ENCODE measurements around the gene MCM3AP.
"Not testable (repeated sequence)": the region's sequence is repeated elsewhere in the genome, so short reads cannot be mapped to it uniquely, and the experiment has no call there.

The MCM3AP gene

GRCh38 chr21:46322351-46323226, 37.2 kb upstream of the MCM3AP start:
- Histone ChIP-seq H3K9ac (ENCODE audit: low read depth, low read length) (peak overlapping the region; percentile 94), H3K36me3 (ENCODE audit: control insufficient read depth, insufficient read depth, low read length) (peaks cover 8% of the 10 kb centered on the region), H3K27me3 (ENCODE audit: control insufficient read depth, insufficient read depth, low read length) (no peaks in the 10 kb centered on the region), H3K4me3 (ENCODE audit: low read depth, low read length) (peak overlapping the region; percentile 93), H3K4me1 (ENCODE audit: control insufficient read depth, insufficient read depth, low read length) (peaks cover 4% of the 10 kb centered on the region), H3K9me3 (ENCODE audit: control insufficient read depth, insufficient read depth, low read length) (no peaks in the 10 kb centered on the region)

DNA sequence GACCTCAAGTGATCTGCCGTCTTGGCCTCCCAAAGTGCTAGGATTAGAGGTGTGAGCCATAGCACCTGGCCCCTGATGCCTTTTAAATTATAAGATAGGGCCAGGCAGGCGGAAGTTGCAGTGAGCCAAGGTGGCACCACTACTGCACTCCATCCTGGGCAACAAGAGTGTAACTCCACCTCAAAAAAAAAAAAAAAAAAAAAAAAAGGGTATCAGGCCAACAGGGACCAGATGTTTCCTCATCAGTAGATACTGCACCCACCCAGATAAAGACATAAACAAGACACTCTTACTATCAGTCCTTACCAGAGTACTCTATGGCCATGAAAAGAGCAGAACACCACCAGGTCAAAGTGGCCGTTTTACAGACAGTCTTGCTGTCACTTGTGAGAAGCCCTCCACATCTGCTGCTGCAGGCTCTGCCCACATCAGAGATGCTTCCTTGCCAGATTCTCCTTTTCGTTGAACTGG, 35.0 kb upstream of the MCM3AP start:
- Histone ChIP-seq H3K4me1 (ENCODE audit: control insufficient read depth, insufficient read depth, low read length) (peaks cover 8% of the 10 kb centered on the region), H3K4me3 (ENCODE audit: low read depth, low read length) (no peak overlapping the region), H3K27me3 (ENCODE audit: control insufficient read depth, insufficient read depth, low read length) (no peaks in the 10 kb centered on the region), H3K9ac (ENCODE audit: low read depth, low read length) (no peak overlapping the region), H3K9me3 (ENCODE audit: control insufficient read depth, insufficient read depth, low read length) (no peaks in the 10 kb centered on the region), H3K36me3 (ENCODE audit: control insufficient read depth, insufficient read depth, low read length) (peaks cover 11% of the 10 kb centered on the region)

DNA sequence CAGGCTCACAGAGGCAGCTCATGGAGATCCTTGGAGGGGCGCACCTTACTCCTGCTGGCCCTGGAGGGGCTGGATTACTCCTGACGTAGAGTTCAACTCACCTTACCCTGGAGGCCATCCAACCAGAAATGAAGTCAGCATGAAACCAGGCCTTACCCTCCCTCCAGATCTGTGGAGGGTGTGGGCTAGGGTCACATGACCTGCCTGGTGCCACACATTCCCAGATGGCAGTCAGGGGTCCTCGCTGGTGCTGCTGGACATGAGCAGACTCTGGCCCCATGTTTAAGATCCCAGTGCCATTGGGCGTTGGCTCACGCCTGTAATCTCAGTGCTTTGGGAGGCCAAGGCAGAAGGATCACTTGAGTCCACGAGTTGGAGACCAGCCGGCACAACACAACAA, 33.8 kb upstream of the MCM3AP start:
- Histone ChIP-seq H3K4me3 (ENCODE audit: low read depth, low read length) (no peak overlapping the region), H3K27me3 (ENCODE audit: control insufficient read depth, insufficient read depth, low read length) (no peaks in the 10 kb centered on the region), H3K4me1 (ENCODE audit: control insufficient read depth, insufficient read depth, low read length) (peaks cover 8% of the 10 kb centered on the region), H3K9ac (ENCODE audit: low read depth, low read length) (no peak overlapping the region), H3K36me3 (ENCODE audit: control insufficient read depth, insufficient read depth, low read length) (peaks cover 9% of the 10 kb centered on the region), H3K9me3 (ENCODE audit: control insufficient read depth, insufficient read depth, low read length) (no peaks in the 10 kb centered on the region)

DNA sequence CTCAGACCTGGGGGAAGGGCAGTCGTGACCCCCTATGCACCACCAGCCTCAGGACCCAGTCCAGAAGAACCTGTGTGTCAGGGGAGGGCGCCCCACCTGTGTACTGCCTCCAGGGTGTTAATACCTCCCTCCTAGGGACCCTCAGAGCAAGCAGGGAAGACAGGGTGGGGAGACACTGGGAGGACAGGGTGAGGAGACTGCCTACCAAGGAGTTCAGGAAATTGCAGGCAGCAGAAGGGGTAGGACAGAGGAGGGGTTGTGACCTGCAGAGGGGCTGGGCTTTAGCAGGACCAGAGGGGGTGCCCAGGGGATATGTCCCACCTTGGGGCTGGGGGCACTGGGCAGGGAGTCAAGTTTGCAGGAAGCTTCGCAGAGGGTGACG, 33.0 kb upstream of the MCM3AP start:
- H3K36me3 ChIP-seq (ENCODE audit: control insufficient read depth, insufficient read depth, low read length) = peaks cover 7% of the 10 kb centered on the region
- no peaks in the 10 kb centered on the region for H3K9me3 ChIP-seq (ENCODE audit: control insufficient read depth, insufficient read depth, low read length)
- H3K9ac ChIP-seq (ENCODE audit: low read depth, low read length) = no peak overlapping the region
- no peaks in the 10 kb centered on the region for H3K27me3 ChIP-seq (ENCODE audit: control insufficient read depth, insufficient read depth, low read length)
- peaks cover 8% of the 10 kb centered on the region for H3K4me1 ChIP-seq (ENCODE audit: control insufficient read depth, insufficient read depth, low read length)
- no peak overlapping the region for H3K4me3 ChIP-seq (ENCODE audit: low read depth, low read length)

GRCh38 chr21:46317710-46318463, 32.5 kb upstream of the MCM3AP start:
- Histone ChIP-seq H3K9ac (ENCODE audit: low read depth, low read length) (no peak overlapping the region), H3K9me3 (ENCODE audit: control insufficient read depth, insufficient read depth, low read length) (no peaks in the 10 kb centered on the region), H3K36me3 (ENCODE audit: control insufficient read depth, insufficient read depth, low read length) (peaks cover 4% of the 10 kb centered on the region), H3K4me1 (ENCODE audit: control insufficient read depth, insufficient read depth, low read length) (peaks cover 8% of the 10 kb centered on the region), H3K4me3 (ENCODE audit: low read depth, low read length) (peak overlapping the region; percentile 6), H3K27me3 (ENCODE audit: control insufficient read depth, insufficient read depth, low read length) (no peaks in the 10 kb centered on the region)

DNA sequence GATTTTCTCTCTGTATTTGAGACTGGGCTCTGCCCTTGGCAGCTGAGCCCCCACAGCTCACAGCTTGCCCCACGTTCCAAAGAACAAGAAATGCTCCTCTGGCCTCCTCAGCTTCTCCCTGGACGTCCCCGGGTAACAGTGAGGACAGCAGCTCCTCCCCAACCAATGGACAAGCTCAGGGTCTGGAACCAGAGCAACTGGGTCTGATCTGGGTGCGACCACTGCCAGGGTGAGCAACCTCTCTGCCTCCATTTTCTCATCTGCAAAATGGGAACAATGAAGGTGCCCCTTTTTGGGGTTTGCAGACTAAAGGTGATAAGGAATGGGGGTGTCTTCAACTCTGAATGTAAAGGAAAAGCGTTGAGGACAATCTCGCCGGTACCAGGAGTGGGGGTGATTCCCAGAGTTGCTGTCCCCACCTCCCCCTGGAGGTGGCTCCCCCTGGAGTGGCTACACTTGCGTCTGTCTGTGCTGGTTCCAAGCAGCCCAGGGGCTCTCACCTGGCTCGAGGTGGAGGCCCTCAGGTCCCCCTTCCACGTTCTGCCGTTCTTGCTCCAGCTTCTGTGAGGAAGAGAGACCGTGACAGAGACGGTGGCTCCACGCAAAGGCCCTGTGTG, 31.4 kb upstream of the MCM3AP start:
- H3K9me3 ChIP-seq (ENCODE audit: control insufficient read depth, insufficient read depth, low read length) = no peaks in the 10 kb centered on the region
- no peak overlapping the region for H3K9ac ChIP-seq (ENCODE audit: low read depth, low read length)
- H3K36me3 ChIP-seq (ENCODE audit: control insufficient read depth, insufficient read depth, low read length) = peaks cover 4% of the 10 kb centered on the region
- H3K4me1 ChIP-seq (ENCODE audit: control insufficient read depth, insufficient read depth, low read length) = peaks cover 8% of the 10 kb centered on the region
- no peak overlapping the region for H3K4me3 ChIP-seq (ENCODE audit: low read depth, low read length)
- no peaks in the 10 kb centered on the region for H3K27me3 ChIP-seq (ENCODE audit: control insufficient read depth, insufficient read depth, low read length)

- H3K9ac ChIP-seq (ENCODE audit: low read depth, low read length) = no peak overlapping the region
- H3K36me3 ChIP-seq (ENCODE audit: control insufficient read depth, insufficient read depth, low read length) = peaks cover 4% of the 10 kb centered on the region
- H3K4me1 ChIP-seq (ENCODE audit: control insufficient read depth, insufficient read depth, low read length) = peaks cover 6% of the 10 kb centered on the region
- no peaks in the 10 kb centered on the region for H3K27me3 ChIP-seq (ENCODE audit: control insufficient read depth, insufficient read depth, low read length)
- no peaks in the 10 kb centered on the region for H3K9me3 ChIP-seq (ENCODE audit: control insufficient read depth, insufficient read depth, low read length)
- H3K4me3 ChIP-seq (ENCODE audit: low read depth, low read length) = no peak overlapping the region
These were observed 29.1 kb upstream of the MCM3AP start for GRCh38 chr21:46314441-46315020.

DNA sequence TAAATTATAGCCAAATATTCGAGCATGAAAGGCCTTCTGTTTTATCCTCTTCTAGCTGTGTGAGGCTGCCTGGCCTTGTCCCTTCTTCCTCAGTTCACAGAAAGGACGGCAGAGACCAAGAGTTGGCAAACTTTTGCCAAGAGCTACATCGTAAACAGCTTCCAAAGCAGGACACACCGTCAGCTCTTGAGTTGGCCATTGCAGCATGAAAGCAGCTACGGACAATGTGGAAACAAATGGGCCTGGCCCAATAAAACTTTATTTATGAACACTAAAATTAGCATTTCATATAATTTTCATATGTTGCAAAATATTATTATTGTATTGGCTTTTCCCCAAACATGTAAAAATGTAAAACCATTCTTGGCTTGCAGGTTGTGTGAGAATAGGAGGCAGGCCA, 27.5 kb upstream of the MCM3AP start:
- Histone ChIP-seq H3K36me3 (ENCODE audit: control insufficient read depth, insufficient read depth, low read length) (peaks cover 4% of the 10 kb centered on the region), H3K27me3 (ENCODE audit: control insufficient read depth, insufficient read depth, low read length) (no peaks in the 10 kb centered on the region), H3K9me3 (ENCODE audit: control insufficient read depth, insufficient read depth, low read length) (no peaks in the 10 kb centered on the region), H3K4me1 (ENCODE audit: control insufficient read depth, insufficient read depth, low read length) (peaks cover 6% of the 10 kb centered on the region), H3K4me3 (ENCODE audit: low read depth, low read length) (no peak overlapping the region), H3K9ac (ENCODE audit: low read depth, low read length) (no peak overlapping the region)

DNA sequence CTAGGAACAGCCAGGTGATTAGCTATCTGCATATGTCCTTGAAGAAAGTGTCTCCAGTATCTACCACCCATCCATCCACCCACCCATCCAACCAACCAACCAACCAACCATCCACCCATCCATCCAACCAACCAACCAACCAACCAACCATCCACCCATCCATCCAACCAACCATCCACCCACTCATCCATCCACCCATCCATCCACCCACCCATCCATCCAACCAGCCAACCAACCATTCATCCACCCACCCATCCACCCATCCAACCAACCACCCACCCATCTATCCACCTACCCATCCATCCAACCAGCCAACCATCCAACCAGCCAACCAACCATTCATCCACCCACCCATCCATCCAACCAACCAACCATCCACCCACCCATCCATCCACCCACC, 26.2 kb upstream of the MCM3AP start:
- H3K36me3 ChIP-seq (ENCODE audit: control insufficient read depth, insufficient read depth, low read length) = peaks cover 4% of the 10 kb centered on the region
- H3K4me1 ChIP-seq (ENCODE audit: control insufficient read depth, insufficient read depth, low read length) = no peaks in the 10 kb centered on the region
- no peak overlapping the region for H3K9ac ChIP-seq (ENCODE audit: low read depth, low read length)
- H3K4me3 ChIP-seq (ENCODE audit: low read depth, low read length) = no peak overlapping the region
- no peaks in the 10 kb centered on the region for H3K27me3 ChIP-seq (ENCODE audit: control insufficient read depth, insufficient read depth, low read length)
- H3K9me3 ChIP-seq (ENCODE audit: control insufficient read depth, insufficient read depth, low read length) = no peaks in the 10 kb centered on the region

DNA sequence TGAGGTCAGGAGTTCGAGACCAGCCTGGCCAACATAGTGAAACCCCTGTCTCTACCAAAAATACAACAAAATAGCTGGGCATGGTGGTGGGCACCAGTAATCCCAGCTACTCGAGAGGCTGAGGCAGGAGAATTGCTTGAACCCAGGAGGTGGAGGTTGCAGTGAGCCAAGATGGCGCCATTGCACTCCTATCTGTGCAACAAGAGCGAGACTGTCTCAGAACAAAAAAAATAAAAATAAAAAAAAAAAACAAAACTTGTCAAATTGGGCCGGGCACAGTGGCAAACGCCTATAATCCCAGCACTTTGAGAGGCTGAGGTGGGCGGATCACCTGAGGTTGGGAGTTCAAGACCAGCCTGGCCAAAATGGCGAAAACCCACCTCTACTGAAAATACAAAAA, 24.8 kb upstream of the MCM3AP start:
- not testable (repeated sequence) for H3K27me3 ChIP-seq (ENCODE audit: control insufficient read depth, insufficient read depth, low read length); H3K36me3 ChIP-seq (ENCODE audit: control insufficient read depth, insufficient read depth, low read length)

DNA sequence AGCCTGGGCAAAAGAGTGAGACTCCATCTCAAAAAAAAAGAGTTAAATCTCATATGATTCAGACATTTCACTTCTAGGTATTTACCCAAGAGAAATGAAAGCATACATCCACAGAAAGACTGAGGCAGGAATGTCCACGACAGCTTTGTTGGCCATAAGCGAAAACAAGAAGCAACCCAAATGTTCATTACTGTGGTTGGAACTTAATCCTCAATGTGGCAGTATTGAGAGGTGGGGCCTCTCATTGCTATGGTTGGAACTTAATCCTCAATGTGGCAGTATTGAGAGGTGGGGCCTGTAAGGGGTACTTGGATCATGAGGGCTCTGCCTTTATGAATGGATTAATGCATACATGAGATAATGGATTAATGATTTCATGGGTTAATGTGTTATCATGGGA, 23.0 kb upstream of the MCM3AP start:
- no peaks in the 10 kb centered on the region for H3K9me3 ChIP-seq (ENCODE audit: control insufficient read depth, insufficient read depth, low read length)
- no peak overlapping the region for H3K4me3 ChIP-seq (ENCODE audit: low read depth, low read length)
- H3K4me1 ChIP-seq (ENCODE audit: control insufficient read depth, insufficient read depth, low read length) = no peaks in the 10 kb centered on the region
- H3K27me3 ChIP-seq (ENCODE audit: control insufficient read depth, insufficient read depth, low read length) = no peaks in the 10 kb centered on the region
- peaks cover 8% of the 10 kb centered on the region for H3K36me3 ChIP-seq (ENCODE audit: control insufficient read depth, insufficient read depth, low read length)
- H3K9ac ChIP-seq (ENCODE audit: low read depth, low read length) = no peak overlapping the region

More for the DNA sequence above, 24.8 kb upstream of the MCM3AP start:
- H3K4me1 ChIP-seq (ENCODE audit: control insufficient read depth, insufficient read depth, low read length); H3K9ac ChIP-seq (ENCODE audit: low read depth, low read length); H3K4me3 ChIP-seq (ENCODE audit: low read depth, low read length); H3K9me3 ChIP-seq (ENCODE audit: control insufficient read depth, insufficient read depth, low read length): not testable (repeated sequence)

Measured in iPS-15b (cell line).